Esophagus (tissue), 2 donors: ENCODE results near the gene PSAT1. TPM values are rescaled to one million over a fixed set of nuclear protein-coding genes. Genes with fewer than 3 reads are reported as not detected.

Experiments used
- H3K27ac ChIP-seq, 2 donors: one replicate each; pipeline ENCODE4 v1.5.1; 2013; ENCODE audit warnings: low read depth in 2 of 2, mild to moderate bottlenecking in 2 of 2, inconsistent platforms in 1 of 2, low read length in 1 of 2, moderate library complexity in 1 of 2
- H3K27me3 ChIP-seq, 2 donors: one replicate each; pipeline ENCODE4 v1.6.1; 2013; ENCODE audit warnings: low read length in 2 of 2, control low read depth in 1 of 2, mild to moderate bottlenecking in 1 of 2; ENCODE audit not compliant: insufficient read depth in 2 of 2, control insufficient read depth in 1 of 2
- H3K36me3 ChIP-seq, 2 donors: one replicate each; pipeline ENCODE4 v1.6.1; 2013; ENCODE audit warnings: low read length in 1 of 2; ENCODE audit not compliant: control insufficient read depth in 2 of 2, insufficient read depth in 2 of 2
- H3K4me1 ChIP-seq, 2 donors: one replicate each; pipeline ENCODE4 v1.6.1; 2013; ENCODE audit warnings: low read length in 1 of 2; ENCODE audit not compliant: control insufficient read depth in 2 of 2, insufficient read depth in 2 of 2
- H3K4me3 ChIP-seq, 2 donors: one replicate each; pipeline ENCODE4 v1.5.1; 2013; ENCODE audit warnings: low read length in 2 of 2, mild to moderate bottlenecking in 2 of 2, low read depth in 1 of 2, moderate library complexity in 1 of 2
- H3K9me3 ChIP-seq, 2 donors: one replicate each; pipeline ENCODE4 v1.6.1; 2013; ENCODE audit warnings: mild to moderate bottlenecking in 2 of 2, low read depth in 1 of 2, low read length in 1 of 2, moderate library complexity in 1 of 2; ENCODE audit not compliant: control insufficient read depth in 2 of 2, insufficient read depth in 1 of 2
- WGBS, 2 donors: extraction: QIAGEN DNeasy Blood & Tissue Kit; methylation state at CpG; one replicate each; pipeline ENCODE4 v1.1.7; 2013; 5-methylcytosine and 5-hydroxymethylcytosine counted together
- polyA plus RNA-seq, 2 donors: library from polyadenylated mRNA; stranded (reverse); fragments of 200-250 nt; gene quantifications; one replicate each; pipeline ENCODE4 v1.2.3, GENCODE V29; 2013
- donor health status: healthy with polysubstance abuse.
- donor health status: Bipolar disorder and iron deficiency.

The PSAT1 gene
- polyA plus RNA-seq, 2 donors = 9.9 to 34.0 TPM

DNA sequence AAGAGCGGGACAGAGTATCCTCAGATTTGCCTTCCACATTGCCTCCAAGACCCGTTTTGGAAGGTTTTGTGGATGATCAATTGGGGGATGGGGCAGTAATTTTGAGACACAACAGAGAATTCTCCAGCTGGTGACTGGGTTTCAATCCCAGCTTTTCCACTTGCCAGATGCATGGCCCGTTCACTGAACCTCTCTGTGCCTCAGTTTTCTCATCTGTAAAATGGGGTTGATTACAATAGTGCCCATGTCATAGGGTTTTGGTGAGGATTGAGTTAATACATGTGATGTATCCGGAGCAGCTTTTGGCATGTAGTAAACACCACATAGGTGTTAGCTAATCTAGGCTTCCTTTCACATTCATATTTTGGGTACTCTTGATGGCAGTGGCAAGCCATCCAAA lies 59.7 kb downstream of the PSAT1 start:
- no peaks in the 10 kb centered on the region for H3K36me3 ChIP-seq
- H3K27me3 ChIP-seq = no peaks in the 10 kb centered on the region
- no peak overlapping the region for H3K27ac ChIP-seq
- H3K9me3 ChIP-seq = no peaks in the 10 kb centered on the region
- H3K4me3 ChIP-seq = no peak overlapping the region
- 62 to 88% methylated on average over 4 of the region's 4 CpGs for WGBS, 2 donors
- peaks cover 0 to 2% of the 10 kb centered on the region in 2 donors for H3K4me1 ChIP-seq

DNA sequence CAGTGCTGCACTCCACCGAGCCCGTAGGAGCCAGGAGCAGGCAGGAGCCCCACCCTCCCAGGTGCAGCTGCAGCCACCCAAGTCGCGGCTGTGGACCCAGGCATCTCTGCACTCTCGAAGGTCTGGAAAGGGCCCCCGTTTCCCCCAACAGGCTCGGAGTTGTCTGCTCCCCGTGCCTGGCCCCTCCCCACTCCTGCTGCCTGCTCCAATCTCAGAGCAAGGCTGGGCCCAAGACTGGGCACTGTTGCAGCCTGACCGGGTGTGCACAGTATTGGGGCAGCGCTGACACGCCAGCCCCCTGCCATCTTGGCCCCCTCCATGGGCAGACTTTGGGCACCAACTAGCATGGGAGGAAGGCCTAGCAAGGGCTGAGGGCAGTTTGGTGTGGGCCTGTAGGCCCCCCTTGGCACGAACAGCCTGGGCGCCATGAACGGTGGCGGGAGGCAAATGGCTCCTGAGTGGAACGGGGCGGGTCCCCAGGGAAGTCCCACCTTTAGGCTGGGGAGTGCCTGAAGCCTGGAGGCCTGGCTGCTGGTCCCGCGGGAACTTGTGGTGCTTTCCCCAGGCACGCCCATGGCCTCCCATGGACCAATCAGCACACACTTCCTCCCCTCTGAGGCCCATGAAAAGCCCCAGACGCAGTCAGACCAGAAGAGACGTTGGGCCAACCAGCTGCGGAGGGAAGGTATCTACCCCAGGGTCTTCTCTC lies 60.4 kb downstream of the PSAT1 start:
- Histone ChIP-seq H3K36me3 (no peaks in the 10 kb centered on the region), H3K27ac (no peak overlapping the region), H3K9me3 (no peaks in the 10 kb centered on the region), H3K4me1 (peaks cover 0 to 2% of the 10 kb centered on the region in 2 donors), H3K27me3 (no peaks in the 10 kb centered on the region), H3K4me3 (no peak overlapping the region)
- WGBS, 2 donors = 92 to 94% methylated on average over 21 to 23 of the region's 23 CpGs

DNA sequence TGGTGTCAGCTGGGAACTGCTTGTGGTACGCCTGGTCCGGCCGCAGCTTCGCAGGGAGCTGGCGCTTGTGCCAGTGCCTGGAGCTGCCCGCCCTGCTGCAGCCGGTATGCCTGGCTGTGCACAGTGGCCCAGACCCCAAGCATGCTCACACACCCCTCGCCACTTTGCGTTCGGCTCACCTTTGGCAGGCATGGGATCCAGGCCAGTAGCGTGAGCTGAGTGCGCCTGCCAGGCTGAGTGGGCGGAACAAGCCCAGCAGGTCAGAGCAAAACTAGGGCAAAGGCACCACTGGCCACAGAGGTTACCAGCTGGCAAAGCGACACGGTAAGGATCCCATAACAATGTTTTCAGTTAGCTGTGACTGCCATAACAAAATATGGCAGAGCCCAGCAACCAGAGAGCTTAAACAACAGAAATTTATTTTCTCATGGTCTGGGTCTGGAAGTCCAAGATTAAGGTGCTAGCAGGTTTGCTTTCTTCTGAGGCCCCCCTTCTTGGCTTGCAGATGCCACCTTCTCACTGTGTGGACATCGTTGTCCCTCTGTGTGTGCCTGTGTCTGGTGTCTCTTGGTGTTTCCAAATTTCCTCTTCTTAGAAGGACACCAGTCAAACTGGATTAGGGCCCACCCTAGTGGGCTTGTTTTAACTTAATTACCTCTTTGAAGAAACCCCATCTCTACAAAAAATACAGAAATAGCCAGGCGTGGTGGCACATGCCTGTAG lies 61.6 kb downstream of the PSAT1 start:
- no peak overlapping the region for H3K4me3 ChIP-seq
- H3K36me3 ChIP-seq = no peaks in the 10 kb centered on the region
- H3K27me3 ChIP-seq = no peaks in the 10 kb centered on the region
- no peaks in the 10 kb centered on the region for H3K9me3 ChIP-seq
- no peak overlapping the region for H3K27ac ChIP-seq
- H3K4me1 ChIP-seq = peaks cover 0 to 2% of the 10 kb centered on the region in 2 donors
- WGBS, 2 donors = 89 to 91% methylated on average over 17 of the region's 17 CpGs

DNA sequence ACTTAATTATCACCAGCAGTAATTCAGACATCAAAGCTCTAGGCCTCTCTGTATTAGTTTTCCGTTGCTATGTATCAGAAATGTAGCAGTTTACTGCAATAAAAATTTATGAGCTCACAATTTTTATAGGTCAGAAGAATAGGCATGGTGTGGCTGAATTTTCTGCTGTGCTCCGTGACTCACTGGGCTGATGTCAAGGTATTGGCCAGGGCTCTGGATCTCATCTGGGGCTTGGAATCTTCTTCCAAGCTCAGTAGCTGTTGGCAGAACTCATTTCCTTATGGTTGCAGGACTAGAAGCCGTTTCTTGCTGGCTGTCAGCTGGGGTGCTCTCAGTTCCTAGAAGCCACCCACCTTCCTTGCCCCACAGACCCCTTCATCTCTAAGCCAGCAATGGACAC lies 66.3 kb downstream of the PSAT1 start:
- WGBS, 2 donors = 63 to 64% methylated on average over 3 of the region's 3 CpGs
- no peaks in the 10 kb centered on the region for H3K36me3 ChIP-seq

DNA sequence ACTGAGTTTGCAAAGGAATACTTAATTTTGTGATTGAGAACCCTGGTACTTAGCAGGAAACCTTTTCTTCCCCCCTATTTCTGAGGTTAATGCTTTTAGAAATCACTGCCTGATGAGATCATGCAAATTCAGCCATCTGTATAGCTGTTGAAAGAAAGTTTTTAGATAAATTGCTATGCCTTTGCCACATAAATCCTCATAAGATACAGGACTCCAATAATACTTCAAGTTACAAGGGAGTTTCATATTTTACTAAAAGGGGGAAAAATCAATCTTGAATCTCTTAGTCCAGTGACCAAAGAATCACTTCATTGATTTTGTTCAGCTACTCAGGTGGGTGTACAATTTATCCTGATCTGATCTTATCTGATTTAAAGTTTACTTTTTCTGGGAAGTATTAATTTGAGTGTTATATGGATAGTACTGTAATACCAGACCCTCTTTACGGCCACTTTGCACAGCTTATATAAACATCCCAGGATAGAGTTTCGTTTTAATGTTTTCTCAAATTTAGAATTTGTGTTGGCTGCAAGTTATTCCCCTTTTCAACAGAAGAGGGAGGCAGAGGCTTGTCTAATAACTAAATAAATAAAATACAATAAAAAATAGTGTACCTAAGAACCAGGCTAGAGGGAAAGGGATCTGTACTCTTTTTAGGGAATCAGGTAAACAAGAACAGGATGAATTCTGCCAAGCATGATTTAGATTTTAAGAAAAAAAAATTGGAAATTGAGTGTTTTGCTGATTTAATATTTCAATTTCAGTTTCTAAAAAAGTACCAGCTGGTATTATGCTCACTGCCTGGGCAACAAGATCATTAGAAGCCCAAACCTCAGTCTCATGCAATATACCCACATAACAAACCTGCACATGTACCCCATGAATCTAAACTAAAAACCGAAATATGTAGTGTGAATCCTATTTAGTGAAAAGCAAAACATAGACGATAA lies 69.1 kb downstream of the PSAT1 start:
- 49 to 50% methylated on average over 4 of the region's 4 CpGs for WGBS, 2 donors
- Histone ChIP-seq H3K4me3 (no peak overlapping the region), H3K4me1 (no peaks in the 10 kb centered on the region), H3K27ac (no peak overlapping the region), H3K36me3 (no peaks in the 10 kb centered on the region), H3K27me3 (no peaks in the 10 kb centered on the region), H3K9me3 (no peaks in the 10 kb centered on the region)

More for the DNA sequence above, 66.3 kb downstream of the PSAT1 start:
- peaks cover 0 to 2% of the 10 kb centered on the region in 2 donors for H3K4me1 ChIP-seq
- H3K9me3 ChIP-seq = no peaks in the 10 kb centered on the region
- no peak overlapping the region for H3K4me3 ChIP-seq
- H3K27me3 ChIP-seq = no peaks in the 10 kb centered on the region
- no peak overlapping the region for H3K27ac ChIP-seq

DNA sequence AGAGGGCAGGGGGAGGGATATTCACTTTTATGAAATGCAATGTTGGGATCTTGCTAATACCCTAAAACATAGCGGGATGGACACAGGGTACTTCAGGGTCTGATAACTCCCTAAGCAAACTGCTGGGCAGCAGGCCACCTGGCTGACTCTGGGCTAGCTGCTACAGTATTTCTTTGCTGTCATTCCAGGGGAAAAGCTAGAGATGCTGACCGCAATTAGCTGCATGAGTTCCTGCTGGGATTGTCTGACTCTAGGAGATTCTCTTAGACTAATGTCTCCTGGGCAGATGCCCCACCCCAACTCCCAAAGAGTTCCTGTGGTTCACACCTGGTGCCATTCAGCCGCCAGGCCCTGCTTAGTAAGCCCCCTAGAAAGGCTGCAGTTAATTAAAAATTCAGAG lies 69.9 kb downstream of the PSAT1 start:
- 89 to 94% methylated on average over 3 of the region's 3 CpGs for whole genome bisulfite sequencing, 2 donors
- Histone ChIP-seq H3K27me3 (no peaks in the 10 kb centered on the region), H3K4me1 (no peaks in the 10 kb centered on the region), H3K9me3 (no peaks in the 10 kb centered on the region), H3K4me3 (no peak overlapping the region), H3K27ac (no peak overlapping the region), H3K36me3 (no peaks in the 10 kb centered on the region)

DNA sequence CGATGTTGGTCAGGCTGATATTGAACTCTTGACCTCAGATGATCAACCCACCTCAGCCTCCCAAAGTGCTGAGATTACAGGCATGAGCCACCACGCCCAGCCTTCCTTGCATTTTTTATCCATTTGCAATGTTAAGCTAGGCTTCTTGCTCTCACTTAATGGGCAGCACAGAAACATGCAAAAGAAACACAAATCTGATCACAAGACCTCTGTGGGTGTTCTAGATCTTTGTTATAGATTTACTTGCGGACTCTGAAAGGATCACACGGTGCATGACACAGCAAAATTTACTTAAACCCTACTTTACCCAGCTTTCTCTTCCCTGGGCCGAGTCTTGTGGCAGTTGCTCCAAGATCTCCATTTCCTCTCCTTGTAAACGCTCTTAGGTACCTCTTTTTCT lies 71.3 kb downstream of the PSAT1 start:
- Histone ChIP-seq H3K27me3 (no peaks in the 10 kb centered on the region), H3K36me3 (no peaks in the 10 kb centered on the region), H3K4me3 (no peak overlapping the region), H3K9me3 (no peaks in the 10 kb centered on the region), H3K27ac (no peak overlapping the region), H3K4me1 (no peaks in the 10 kb centered on the region)
- WGBS, 2 donors = 68 to 82% methylated on average over 6 of the region's 6 CpGs

DNA sequence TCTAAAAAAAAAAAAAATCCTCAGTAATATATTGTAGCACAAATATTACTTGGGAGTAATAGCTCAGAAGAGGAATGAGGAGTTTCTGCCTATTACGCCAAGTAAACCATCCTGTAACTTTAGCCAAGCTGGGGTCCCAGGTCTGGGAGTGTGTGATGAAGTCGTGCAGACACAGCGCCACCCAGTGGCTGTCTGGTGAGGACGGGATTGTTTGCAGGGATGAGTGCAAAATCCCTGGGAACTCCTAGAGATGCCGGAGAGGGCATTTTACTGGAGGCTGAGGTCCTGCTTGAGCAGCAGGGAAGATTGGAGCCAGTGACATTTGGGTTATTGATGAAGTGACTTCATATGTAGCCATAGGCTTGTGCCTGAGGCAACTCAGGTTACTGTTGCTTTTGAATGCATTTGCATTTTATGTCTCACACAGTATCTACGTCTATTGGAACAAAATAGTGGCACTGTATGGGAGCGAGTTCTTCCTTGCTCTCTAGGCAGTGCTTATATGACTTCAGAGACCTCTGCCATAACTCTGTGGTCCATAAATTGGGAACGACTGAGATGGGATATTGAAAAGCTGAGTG lies 72.8 kb downstream of the PSAT1 start:
- 29 to 33% methylated on average over 8 of the region's 8 CpGs for WGBS, 2 donors
- Histone ChIP-seq H3K36me3 (no peaks in the 10 kb centered on the region), H3K27ac (no peak overlapping the region), H3K9me3 (no peaks in the 10 kb centered on the region), H3K4me1 (no peaks in the 10 kb centered on the region), H3K27me3 (no peaks in the 10 kb centered on the region), H3K4me3 (no peak overlapping the region)

DNA sequence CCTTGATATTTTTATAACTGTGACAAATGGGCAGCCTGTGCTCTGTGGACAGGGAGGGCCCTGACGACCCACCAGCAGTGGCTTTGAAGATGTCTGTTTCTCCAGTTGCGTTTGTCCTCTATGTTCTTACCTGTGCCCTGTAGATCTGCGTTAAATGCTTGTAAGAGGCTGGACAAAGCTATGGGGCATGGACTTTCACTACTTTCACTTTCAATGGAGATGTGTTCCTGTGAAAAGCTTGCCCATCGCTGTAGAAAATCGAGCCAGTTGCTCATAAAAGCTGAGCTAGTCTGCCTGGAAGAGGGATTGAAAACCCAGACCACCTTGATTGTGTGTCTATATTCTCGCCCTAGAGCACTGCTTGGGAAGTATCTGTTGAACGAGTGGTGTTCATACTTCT lies 74.1 kb downstream of the PSAT1 start:
- Histone ChIP-seq H3K36me3 (no peaks in the 10 kb centered on the region), H3K27me3 (no peaks in the 10 kb centered on the region), H3K9me3 (no peaks in the 10 kb centered on the region), H3K4me1 (no peaks in the 10 kb centered on the region), H3K27ac (no peak overlapping the region), H3K4me3 (no peak overlapping the region)
- WGBS, 2 donors = 63 to 71% methylated on average over 7 of the region's 7 CpGs
